SH-SY5Y (cell line): ENCODE measurements around the gene PDE9A.

ENCODE experiments used
- GATA2 ChIP-seq: IDR thresholded peaks from 2 replicates; pipeline ENCODE4 v1.6.1; 2011; ENCODE audit warnings: mild to moderate bottlenecking, low read depth, low read length
- GATA3 ChIP-seq: IDR thresholded peaks from 2 replicates; pipeline ENCODE4 v1.6.1; 2011; ENCODE audit warnings: low read depth, mild to moderate bottlenecking, low read length, moderate library complexity

- TF ChIP-seq GATA3, result no peak
- no peak for TF ChIP-seq GATA2
Observed at GRCh38 chr21:42769820-42770716, 116.6 kb downstream of the PDE9A start.
